ENCODE data around the gene PKP1. TPM values are rescaled to one million over a fixed set of nuclear protein-coding genes. Genes with fewer than 3 reads are reported as not detected.

PKP1 gene
- total RNA-seq, 2 experiments from 2014 or later = not detected

- no peaks in the 10 kb centered on the region for H3K4me1 Mint-ChIP-seq (ENCODE audit: low read depth)
- H3K27me3 Mint-ChIP-seq (ENCODE audit: low read depth) = peaks cover 11% of the 10 kb centered on the region
- DNase-seq = no peak
- ChIA-PET POLR2A (no interaction called here), CTCF (no interaction called here)
- no peak for ATAC-seq
- H3K9me3 Mint-ChIP-seq (ENCODE audit: insufficient read depth) = no peaks in the 10 kb centered on the region
- H3K36me3 Mint-ChIP-seq (ENCODE audit: low read depth) = no peaks in the 10 kb centered on the region
- no peak overlapping the region for H3K27ac Mint-ChIP-seq
- H3K4me3 Mint-ChIP-seq = no peak overlapping the region
Observed at GRCh38 chr1:201371792-201372191, 88.5 kb downstream of the PKP1 start.

- CTCF ChIA-PET = interaction anchor here (1.2 kb wide), 1 partner anchor 13 kb away, joined by 3 read pairs; no protein-coding TSS in a partner anchor
- Mint-ChIP-seq H3K9me3 (ENCODE audit: insufficient read depth) (no peaks in the 10 kb centered on the region), H3K36me3 (ENCODE audit: low read depth) (no peaks in the 10 kb centered on the region), H3K27me3 (ENCODE audit: low read depth) (peaks cover 11% of the 10 kb centered on the region), H3K27ac (no peak overlapping the region), H3K4me1 (ENCODE audit: low read depth) (no peaks in the 10 kb centered on the region), H3K4me3 (no peak overlapping the region)
- no peak for DNase-seq
- POLR2A ChIA-PET = no interaction called here
- ATAC-seq = no peak
Observed at GRCh38 chr1:201374364-201374763, 91.1 kb downstream of the PKP1 start.

- CTCF ChIA-PET = interaction anchor here (1.2 kb wide), 1 partner anchor 14 kb away, joined by 3 read pairs; no protein-coding TSS in a partner anchor
- no peaks in the 10 kb centered on the region for H3K4me1 Mint-ChIP-seq (ENCODE audit: low read depth)
- POLR2A ChIA-PET = no interaction called here
- peaks cover 11% of the 10 kb centered on the region for H3K27me3 Mint-ChIP-seq (ENCODE audit: low read depth)
- DNase-seq (no peak), ATAC-seq (no peak)
- no peaks in the 10 kb centered on the region for H3K36me3 Mint-ChIP-seq (ENCODE audit: low read depth)
- H3K9me3 Mint-ChIP-seq (ENCODE audit: insufficient read depth) = no peaks in the 10 kb centered on the region
- no peak overlapping the region for H3K4me3 Mint-ChIP-seq
- H3K27ac Mint-ChIP-seq = no peak overlapping the region
Observed at GRCh38 chr1:201375169-201375568, 91.9 kb downstream of the PKP1 start.

GRCh38 chr1:201376107-201376463, 92.8 kb downstream of the PKP1 start:
- no peak overlapping the region for H3K4me3 Mint-ChIP-seq
- no peaks in the 10 kb centered on the region for H3K4me1 Mint-ChIP-seq (ENCODE audit: low read depth)
- H3K27ac Mint-ChIP-seq = no peak overlapping the region
- H3K27me3 Mint-ChIP-seq (ENCODE audit: low read depth) = peaks cover 10% of the 10 kb centered on the region
- DNase-seq (no peak), ATAC-seq (no peak)
- ChIA-PET CTCF (no interaction called here), POLR2A (no interaction called here)
- H3K36me3 Mint-ChIP-seq (ENCODE audit: low read depth) = no peaks in the 10 kb centered on the region
- H3K9me3 Mint-ChIP-seq (ENCODE audit: insufficient read depth) = no peaks in the 10 kb centered on the region

GRCh38 chr1:201376464-201377374, 93.4 kb downstream of the PKP1 start:
- ATAC-seq (peak; percentile 39), DNase-seq (peak; percentile 20)
- H3K4me3 Mint-ChIP-seq = no peak overlapping the region
- H3K36me3 Mint-ChIP-seq (ENCODE audit: low read depth) = no peaks in the 10 kb centered on the region
- peaks cover 9% of the 10 kb centered on the region for H3K27me3 Mint-ChIP-seq (ENCODE audit: low read depth)
- H3K27ac Mint-ChIP-seq = no peak overlapping the region
- no peaks in the 10 kb centered on the region for H3K9me3 Mint-ChIP-seq (ENCODE audit: insufficient read depth)
- POLR2A ChIA-PET = no interaction called here
- CTCF ChIA-PET = interaction anchor here (0.7 to 1.0 kb wide), 2 partner anchors 14 to 30 kb away, joined by 3 read pairs; no protein-coding TSS in a partner anchor
- no peaks in the 10 kb centered on the region for H3K4me1 Mint-ChIP-seq (ENCODE audit: low read depth)

- ATAC-seq (no peak), DNase-seq (no peak)
- CTCF ChIA-PET = no interaction called here
- no peaks in the 10 kb centered on the region for H3K9me3 Mint-ChIP-seq (ENCODE audit: insufficient read depth)
- H3K4me1 Mint-ChIP-seq (ENCODE audit: low read depth) = no peaks in the 10 kb centered on the region
- H3K27ac Mint-ChIP-seq = no peak within 1 kb of the TSS
- POLR2A ChIA-PET = no interaction called here
- H3K36me3 Mint-ChIP-seq (ENCODE audit: low read depth) = no peaks in the 10 kb centered on the region
- H3K4me3 Mint-ChIP-seq = no peak within 1 kb of the TSS
- H3K27me3 Mint-ChIP-seq (ENCODE audit: low read depth) = peaks cover 3% of the 10 kb centered on the region
Observed at GRCh38 chr1:201377611-201378092, 94.3 kb downstream of the PKP1 start, which contains the start of gene TNNT2. TNNT2 (minus strand) TSS chr1:201377680; CDS start chr1:201373254, 4,426 bp downstream.

GRCh38 chr1:201378804-201379203, 95.5 kb downstream of the PKP1 start:
- POLR2A ChIA-PET = no interaction called here
- no peak for DNase-seq
- Mint-ChIP-seq H3K27ac (no peak overlapping the region), H3K9me3 (ENCODE audit: insufficient read depth) (no peaks in the 10 kb centered on the region), H3K4me3 (no peak overlapping the region), H3K4me1 (ENCODE audit: low read depth) (no peaks in the 10 kb centered on the region), H3K36me3 (ENCODE audit: low read depth) (no peaks in the 10 kb centered on the region), H3K27me3 (ENCODE audit: low read depth) (no peaks in the 10 kb centered on the region)
- CTCF ChIA-PET = no interaction called here
- ATAC-seq = no peak

GRCh38 chr1:201379733-201380242, 96.5 kb downstream of the PKP1 start:
- ChIA-PET CTCF (no interaction called here), POLR2A (no interaction called here)
- no peak overlapping the region for H3K4me3 Mint-ChIP-seq
- ATAC-seq (no peak), DNase-seq (no peak)
- H3K9me3 Mint-ChIP-seq (ENCODE audit: insufficient read depth) = no peaks in the 10 kb centered on the region
- H3K4me1 Mint-ChIP-seq (ENCODE audit: low read depth) = no peaks in the 10 kb centered on the region
- H3K27me3 Mint-ChIP-seq (ENCODE audit: low read depth) = peaks cover 2% of the 10 kb centered on the region
- no peaks in the 10 kb centered on the region for H3K36me3 Mint-ChIP-seq (ENCODE audit: low read depth)
- H3K27ac Mint-ChIP-seq = no peak overlapping the region

GRCh38 chr1:201381130-201381529, 97.8 kb downstream of the PKP1 start:
- no peaks in the 10 kb centered on the region for H3K9me3 Mint-ChIP-seq (ENCODE audit: insufficient read depth)
- ChIA-PET CTCF (no interaction called here), POLR2A (no interaction called here)
- ATAC-seq = no peak
- no peaks in the 10 kb centered on the region for H3K36me3 Mint-ChIP-seq (ENCODE audit: low read depth)
- H3K27me3 Mint-ChIP-seq (ENCODE audit: low read depth) = peaks cover 2% of the 10 kb centered on the region
- no peak overlapping the region for H3K4me3 Mint-ChIP-seq
- no peaks in the 10 kb centered on the region for H3K4me1 Mint-ChIP-seq (ENCODE audit: low read depth)
- no peak for DNase-seq
- no peak overlapping the region for H3K27ac Mint-ChIP-seq

Other genes starting within 250 kb of the PKP1 start
- gene CACNA1S, start 171.1 kb upstream of the PKP1 start, total RNA-seq = not detected
- gene ASCL5, start 156.3 kb upstream of the PKP1 start, total RNA-seq = not detected
- 10 to 100 TPM; 13.6 to 18.9 TPM for gene TMEM9, start 129.0 kb upstream of the PKP1 start, total RNA-seq
- not detected for gene IGFN1, start 92.7 kb upstream of the PKP1 start, total RNA-seq
- not detected for gene TNNT2, start 94.2 kb downstream of the PKP1 start, total RNA-seq
- gene LAD1, start 115.8 kb downstream of the PKP1 start, total RNA-seq = not detected
- gene TNNI1, start 138.2 kb downstream of the PKP1 start, total RNA-seq = not detected
- 10 to 100 TPM; 17.3 to 18.7 TPM for gene PHLDA3, start 185.7 kb downstream of the PKP1 start, total RNA-seq
- gene CSRP1, start 223.6 kb downstream of the PKP1 start, total RNA-seq = 10 to 100 TPM; 78.7 to 80.9 TPM

All from activated CD8-positive, alpha-beta T cell treated with anti-CD3 and anti-CD28 coated beads, Interleukin-2, amount 10 ng/mL, durations not matched to agents 7 days and 5 days (primary cell).